HEK293 (cell line): Measurements from ENCODE around the gene RMND1.

Experiments
- CTCF ChIA-PET: fragments of 350-600 bp; formaldehyde crosslinking; extraction: SDS; loops from one replicate; lab custom pipeline; 2021; ENCODE audit warnings: antibody characterized with exemption; lab: Yijun Ruan, JAX
- POLR2A ChIA-PET: fragments of 300-600 bp; formaldehyde crosslinking; extraction: SDS; loops from one replicate; lab custom pipeline; 2020; ENCODE audit warnings: antibody characterized with exemption, inconsistent platforms; lab: Yijun Ruan, JAX
- H3K27ac ChIP-seq: fragments of 200-500 bp; sonication (Bioruptor generic); 2 replicates; pipeline ENCODE4 v1.5.1; 2014; ENCODE audit warnings: low read depth, low read length, control low read depth, inconsistent platforms; ENCODE audit errors: extremely low read depth
- H3K36me3 ChIP-seq, 2 experiments: fragments of 200-500 bp in 1 of 2; sonication (Bioruptor generic) in 1 of 2; 1 replicate in 1 of 2; 2 replicates in 1 of 2; pipeline ENCODE4 v1.5.1; 2014 to 2017; ENCODE audit warnings: inconsistent platforms in 2 of 2, low read length in 2 of 2; ENCODE audit not compliant: control insufficient read depth in 2 of 2, insufficient read depth in 1 of 2
- H3K4me1 ChIP-seq: fragments of 200-500 bp; sonication (Bioruptor generic); 2 replicates; pipeline ENCODE4 v1.5.1; 2014; ENCODE audit warnings: mild to moderate bottlenecking, low read length, inconsistent platforms; ENCODE audit not compliant: control insufficient read depth, insufficient read depth
- H3K4me3 ChIP-seq: 2 replicates; pipeline ENCODE4 v1.5.1; 2011; ENCODE audit warnings: low read depth, mild to moderate bottlenecking, control low read depth, low read length, moderate library complexity
- H3K9me3 ChIP-seq: fragments of 200-500 bp; sonication (Bioruptor generic); 2 replicates; pipeline ENCODE4 v1.5.1; 2014; ENCODE audit warnings: low read depth, low read length, inconsistent platforms; ENCODE audit not compliant: control insufficient read depth, insufficient read depth
- ELK4 ChIP-seq: IDR thresholded peaks from 2 replicates; pipeline ENCODE4 v1.6.1; 2011; ENCODE audit warnings: mild to moderate bottlenecking, low read depth, low read length, borderline replicate concordance
- GFI1B ChIP-seq: fragments of 450-650 bp; formaldehyde crosslinking; IDR thresholded peaks from 2 replicates; pipeline ENCODE4 v1.5.1; 2016; ENCODE audit warnings: missing biosample characterization, missing genetic modification characterization
- PRDM4 ChIP-seq: fragments of 450-650 bp; formaldehyde crosslinking; IDR thresholded peaks from 2 replicates; pipeline ENCODE4 v1.5.1; 2017; ENCODE audit warnings: missing biosample characterization, missing genetic modification characterization
- SCRT2 ChIP-seq: fragments of 450-650 bp; formaldehyde crosslinking; IDR thresholded peaks from 2 replicates; pipeline ENCODE4 v1.5.1; 2016; ENCODE audit warnings: missing biosample characterization, missing genetic modification characterization
- SETDB1 ChIP-seq: IDR thresholded peaks from one replicate; pipeline ENCODE4 v1.6.1; 2017; ENCODE audit warnings: mild to moderate bottlenecking, low read length, moderate library complexity, mixed read lengths; ENCODE audit not compliant: insufficient read length
- ZBTB21 ChIP-seq: fragments of 450-650 bp; formaldehyde crosslinking; IDR thresholded peaks from 2 replicates; pipeline ENCODE4 v1.5.1; 2017; ENCODE audit warnings: missing biosample characterization, missing genetic modification characterization
- ZBTB6 ChIP-seq: fragments of 450-650 bp; formaldehyde crosslinking; IDR thresholded peaks from 2 replicates; pipeline ENCODE4 v1.5.1; 2017; ENCODE audit warnings: missing biosample characterization, missing genetic modification characterization
- ZNF133 ChIP-seq: fragments of 450-650 bp; formaldehyde crosslinking; IDR thresholded peaks from 2 replicates; pipeline ENCODE4 v1.5.1; 2016; ENCODE audit warnings: missing biosample characterization, missing genetic modification characterization
- ZNF366 ChIP-seq: fragments of 450-650 bp; formaldehyde crosslinking; conservative IDR thresholded peaks from 2 replicates; pipeline ENCODE4 v1.5.1; 2016; ENCODE audit warnings: missing biosample characterization, missing genetic modification characterization
- ZNF510 ChIP-seq: fragments of 450-650 bp; formaldehyde crosslinking; IDR thresholded peaks from 2 replicates; pipeline ENCODE4 v1.5.1; 2018; ENCODE audit warnings: mild to moderate bottlenecking, missing genetic modification characterization, missing biosample characterization; ENCODE audit not compliant: insufficient replicate concordance
- ZNF529 ChIP-seq: fragments of 450-650 bp; formaldehyde crosslinking; IDR thresholded peaks from 2 replicates; pipeline ENCODE4 v1.5.1; 2017; ENCODE audit warnings: missing genetic modification characterization, missing biosample characterization; ENCODE audit not compliant: insufficient replicate concordance
- ZNF660 ChIP-seq: fragments of 450-650 bp; IDR thresholded peaks from 2 replicates; pipeline ENCODE4 v1.5.1; 2018; ENCODE audit warnings: missing biosample characterization, mild to moderate bottlenecking, missing genetic modification characterization
- ZNF701 ChIP-seq: fragments of 450-650 bp; formaldehyde crosslinking; IDR thresholded peaks from 2 replicates; pipeline ENCODE4 v1.5.1; 2016; ENCODE audit warnings: missing biosample characterization, missing genetic modification characterization
- TF ChIP-seq, protein P1 (sequence below): fragments of 450-650 bp; formaldehyde crosslinking; IDR thresholded peaks from 2 replicates; pipeline ENCODE4 v1.5.1; 2016; ENCODE audit warnings: missing biosample characterization, missing genetic modification characterization
- TF ChIP-seq, protein P2 (sequence below): fragments of 450-650 bp; formaldehyde crosslinking; IDR thresholded peaks from 2 replicates; pipeline ENCODE4 v1.5.1; 2016; ENCODE audit warnings: missing biosample characterization, missing genetic modification characterization
- TF ChIP-seq, protein P3 (sequence below): fragments of 450-650 bp; formaldehyde crosslinking; IDR thresholded peaks from 2 replicates; pipeline ENCODE4 v1.5.1; 2016; ENCODE audit warnings: missing biosample characterization, missing genetic modification characterization

Gene RMND1

DNA sequence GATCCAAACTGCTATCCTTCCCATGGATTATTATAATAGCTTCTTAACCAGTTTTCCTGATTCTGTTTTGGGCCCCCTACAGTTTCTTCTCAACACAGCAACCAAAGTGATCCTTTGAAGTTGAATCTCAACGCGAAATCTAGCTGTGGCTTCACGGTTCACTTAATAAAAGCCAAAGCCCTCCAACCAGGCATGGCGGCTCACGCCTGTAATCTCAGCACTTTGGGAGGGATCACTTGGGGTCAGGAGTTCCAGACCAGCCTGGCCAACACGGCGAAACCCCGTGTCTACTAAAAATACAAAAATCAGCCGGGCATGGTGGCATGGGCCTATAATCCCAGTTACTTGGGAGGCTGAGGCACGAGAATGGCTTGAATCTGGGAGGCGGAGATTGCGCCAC lies 3.3 kb downstream of the RMND1 start:
- ChIA-PET POLR2A (interaction anchor here (0.6 kb wide), 1 partner anchor 11 kb away, joined by 3 read pairs; no protein-coding TSS in a partner anchor), CTCF (interaction anchor here (0.6 to 1.1 kb wide), 3 partner anchors 12 to 43 kb away, joined by 4 read pairs; no protein-coding TSS in a partner anchor)
- H3K4me1 ChIP-seq, result peaks cover 4% of the 10 kb centered on the region; the same call in 1 of the 2 replicates

More for the DNA sequence above, 3.3 kb downstream of the RMND1 start:
- TF ChIP-seq SETDB1, result no peak
- TF ChIP-seq ZNF133 (tag by site-specific recombination), result no peak
- no peak for TF ChIP-seq ELK4
- no peak for TF ChIP-seq SCRT2 (tag by site-specific recombination)
- TF ChIP-seq ZBTB6 (tag by site-specific recombination), result no peak
- TF ChIP-seq, protein P1, sequence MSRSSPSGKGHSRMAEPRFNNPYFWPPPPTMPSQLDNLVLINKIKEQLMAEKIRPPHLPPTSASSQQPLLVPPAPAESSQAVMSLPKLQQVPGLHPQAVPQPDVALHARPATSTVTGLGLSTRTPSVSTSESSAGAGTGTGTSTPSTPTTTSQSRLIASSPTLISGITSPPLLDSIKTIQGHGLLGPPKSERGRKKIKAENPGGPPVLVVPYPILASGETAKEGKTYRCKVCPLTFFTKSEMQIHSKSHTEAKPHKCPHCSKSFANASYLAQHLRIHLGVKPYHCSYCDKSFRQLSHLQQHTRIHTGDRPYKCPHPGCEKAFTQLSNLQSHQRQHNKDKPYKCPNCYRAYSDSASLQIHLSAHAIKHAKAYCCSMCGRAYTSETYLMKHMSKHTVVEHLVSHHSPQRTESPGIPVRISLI (tag by site-specific recombination), result no peak
- no peak for TF ChIP-seq ZNF510 (tag by site-specific recombination)
- TF ChIP-seq PRDM4, result no peak
- TF ChIP-seq ZNF660 (tag by site-specific recombination), result no peak
- TF ChIP-seq ZBTB21 (tag by site-specific recombination), result no peak
- TF ChIP-seq GFI1B (tag by site-specific recombination), result no peak
- no peak for TF ChIP-seq ZNF529 (tag by site-specific recombination)
- TF ChIP-seq, protein P2, sequence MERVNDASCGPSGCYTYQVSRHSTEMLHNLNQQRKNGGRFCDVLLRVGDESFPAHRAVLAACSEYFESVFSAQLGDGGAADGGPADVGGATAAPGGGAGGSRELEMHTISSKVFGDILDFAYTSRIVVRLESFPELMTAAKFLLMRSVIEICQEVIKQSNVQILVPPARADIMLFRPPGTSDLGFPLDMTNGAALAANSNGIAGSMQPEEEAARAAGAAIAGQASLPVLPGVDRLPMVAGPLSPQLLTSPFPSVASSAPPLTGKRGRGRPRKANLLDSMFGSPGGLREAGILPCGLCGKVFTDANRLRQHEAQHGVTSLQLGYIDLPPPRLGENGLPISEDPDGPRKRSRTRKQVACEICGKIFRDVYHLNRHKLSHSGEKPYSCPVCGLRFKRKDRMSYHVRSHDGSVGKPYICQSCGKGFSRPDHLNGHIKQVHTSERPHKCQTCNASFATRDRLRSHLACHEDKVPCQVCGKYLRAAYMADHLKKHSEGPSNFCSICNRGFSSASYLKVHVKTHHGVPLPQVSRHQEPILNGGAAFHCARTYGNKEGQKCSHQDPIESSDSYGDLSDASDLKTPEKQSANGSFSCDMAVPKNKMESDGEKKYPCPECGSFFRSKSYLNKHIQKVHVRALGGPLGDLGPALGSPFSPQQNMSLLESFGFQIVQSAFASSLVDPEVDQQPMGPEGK (tag by site-specific recombination), result no peak
- TF ChIP-seq, protein P3, sequence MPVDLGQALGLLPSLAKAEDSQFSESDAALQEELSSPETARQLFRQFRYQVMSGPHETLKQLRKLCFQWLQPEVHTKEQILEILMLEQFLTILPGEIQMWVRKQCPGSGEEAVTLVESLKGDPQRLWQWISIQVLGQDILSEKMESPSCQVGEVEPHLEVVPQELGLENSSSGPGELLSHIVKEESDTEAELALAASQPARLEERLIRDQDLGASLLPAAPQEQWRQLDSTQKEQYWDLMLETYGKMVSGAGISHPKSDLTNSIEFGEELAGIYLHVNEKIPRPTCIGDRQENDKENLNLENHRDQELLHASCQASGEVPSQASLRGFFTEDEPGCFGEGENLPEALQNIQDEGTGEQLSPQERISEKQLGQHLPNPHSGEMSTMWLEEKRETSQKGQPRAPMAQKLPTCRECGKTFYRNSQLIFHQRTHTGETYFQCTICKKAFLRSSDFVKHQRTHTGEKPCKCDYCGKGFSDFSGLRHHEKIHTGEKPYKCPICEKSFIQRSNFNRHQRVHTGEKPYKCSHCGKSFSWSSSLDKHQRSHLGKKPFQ (tag by site-specific recombination), result no peak
- no peak for TF ChIP-seq ZNF701 (tag by site-specific recombination)
- TF ChIP-seq ZNF366 (tag by site-specific recombination), result no peak
- H3K36me3 ChIP-seq, result peaks cover 0 to 15% of the 10 kb centered on the region in 2 experiments; a peak in 1 of 3 replicates
- no peak overlapping the region for H3K4me3 ChIP-seq
- no peak overlapping the region for H3K27ac ChIP-seq
- no peaks in the 10 kb centered on the region for H3K9me3 ChIP-seq
